IPS-15b (cell line): ENCODE results near the gene TSPAN13.

Source experiments
- H3K27me3 ChIP-seq: one replicate; pipeline ENCODE4 v1.6.1; 2013; ENCODE audit warnings: low read length; ENCODE audit not compliant: control insufficient read depth, insufficient read depth
- H3K36me3 ChIP-seq: one replicate; pipeline ENCODE4 v1.6.1; 2013; ENCODE audit warnings: low read length; ENCODE audit not compliant: control insufficient read depth, insufficient read depth
- H3K4me1 ChIP-seq: one replicate; pipeline ENCODE4 v1.6.1; 2013; ENCODE audit warnings: mild to moderate bottlenecking, low read length; ENCODE audit not compliant: control insufficient read depth, insufficient read depth
- H3K4me3 ChIP-seq: one replicate; pipeline ENCODE4 v1.5.1; 2013; ENCODE audit warnings: low read depth, low read length
- H3K9ac ChIP-seq: one replicate; pipeline ENCODE4 v1.6.1; 2013; ENCODE audit warnings: low read depth, mild to moderate bottlenecking, low read length
- H3K9me3 ChIP-seq: one replicate; pipeline ENCODE4 v1.6.1; 2013; ENCODE audit warnings: mild to moderate bottlenecking, low read length; ENCODE audit not compliant: control insufficient read depth, insufficient read depth

The TSPAN13 gene

GRCh38 chr7:16727736-16728135, 25.8 kb upstream of the TSPAN13 start:
- Histone ChIP-seq H3K4me3 (no peak overlapping the region), H3K9me3 (no peaks in the 10 kb centered on the region), H3K36me3 (no peaks in the 10 kb centered on the region), H3K9ac (no peak overlapping the region), H3K4me1 (no peaks in the 10 kb centered on the region), H3K27me3 (no peaks in the 10 kb centered on the region)

- H3K9me3 ChIP-seq, result no peaks in the 10 kb centered on the region
- H3K27me3 ChIP-seq, result no peaks in the 10 kb centered on the region
- H3K4me3 ChIP-seq, result no peak overlapping the region
- no peak overlapping the region for H3K9ac ChIP-seq
- no peaks in the 10 kb centered on the region for H3K36me3 ChIP-seq
- no peaks in the 10 kb centered on the region for H3K4me1 ChIP-seq
These were observed 24.7 kb upstream of the TSPAN13 start for GRCh38 chr7:16728811-16729210.

GRCh38 chr7:16729541-16729940, 24.0 kb upstream of the TSPAN13 start:
- Histone ChIP-seq H3K9ac (no peak overlapping the region), H3K36me3 (no peaks in the 10 kb centered on the region), H3K9me3 (no peaks in the 10 kb centered on the region), H3K27me3 (no peaks in the 10 kb centered on the region), H3K4me1 (no peaks in the 10 kb centered on the region), H3K4me3 (no peak overlapping the region)

GRCh38 chr7:16730937-16731336, 22.6 kb upstream of the TSPAN13 start:
- Histone ChIP-seq H3K27me3 (no peaks in the 10 kb centered on the region), H3K36me3 (no peaks in the 10 kb centered on the region), H3K9me3 (no peaks in the 10 kb centered on the region), H3K4me3 (no peak overlapping the region), H3K9ac (no peak overlapping the region), H3K4me1 (no peaks in the 10 kb centered on the region)

- no peaks in the 10 kb centered on the region for H3K36me3 ChIP-seq
- no peaks in the 10 kb centered on the region for H3K27me3 ChIP-seq
- H3K9ac ChIP-seq, result no peak overlapping the region
- no peaks in the 10 kb centered on the region for H3K9me3 ChIP-seq
- no peak overlapping the region for H3K4me3 ChIP-seq
- no peaks in the 10 kb centered on the region for H3K4me1 ChIP-seq
These were observed 20.7 kb upstream of the TSPAN13 start for GRCh38 chr7:16732828-16733227.

- no peaks in the 10 kb centered on the region for H3K9me3 ChIP-seq
These were observed 19.3 kb upstream of the TSPAN13 start for GRCh38 chr7:16734148-16734726.

GRCh38 chr7:16735020-16735419, 18.5 kb upstream of the TSPAN13 start:
- no peaks in the 10 kb centered on the region for H3K9me3 ChIP-seq
- no peak overlapping the region for H3K4me3 ChIP-seq

More at GRCh38 chr7:16734148-16734726, 19.3 kb upstream of the TSPAN13 start:
- no peaks in the 10 kb centered on the region for H3K36me3 ChIP-seq
- H3K4me3 ChIP-seq, result no peak overlapping the region
- no peak overlapping the region for H3K9ac ChIP-seq
- peaks cover 2% of the 10 kb centered on the region for H3K4me1 ChIP-seq
- H3K27me3 ChIP-seq, result no peaks in the 10 kb centered on the region

GRCh38 chr7:16738011-16738688, 15.4 kb upstream of the TSPAN13 start:
- no peaks in the 10 kb centered on the region for H3K9me3 ChIP-seq
- H3K36me3 ChIP-seq, result no peaks in the 10 kb centered on the region
- H3K9ac ChIP-seq, result no peak overlapping the region
- peaks cover 2% of the 10 kb centered on the region for H3K4me1 ChIP-seq
- no peaks in the 10 kb centered on the region for H3K27me3 ChIP-seq
- H3K4me3 ChIP-seq, result no peak overlapping the region

More at GRCh38 chr7:16735020-16735419, 18.5 kb upstream of the TSPAN13 start:
- Histone ChIP-seq H3K36me3 (no peaks in the 10 kb centered on the region), H3K27me3 (no peaks in the 10 kb centered on the region), H3K4me1 (peaks cover 2% of the 10 kb centered on the region), H3K9ac (no peak overlapping the region)

GRCh38 chr7:16739863-16740622, 13.5 kb upstream of the TSPAN13 start:
- Histone ChIP-seq H3K4me3 (no peak overlapping the region), H3K27me3 (no peaks in the 10 kb centered on the region), H3K9me3 (no peaks in the 10 kb centered on the region), H3K9ac (no peak overlapping the region), H3K4me1 (peaks cover 12% of the 10 kb centered on the region), H3K36me3 (no peaks in the 10 kb centered on the region)

GRCh38 chr7:16740623-16740953, 13.0 kb upstream of the TSPAN13 start:
- H3K36me3 ChIP-seq, result no peaks in the 10 kb centered on the region
- H3K4me1 ChIP-seq, result peaks cover 17% of the 10 kb centered on the region
- H3K27me3 ChIP-seq, result no peaks in the 10 kb centered on the region
- no peak overlapping the region for H3K9ac ChIP-seq
- no peaks in the 10 kb centered on the region for H3K9me3 ChIP-seq
- no peak overlapping the region for H3K4me3 ChIP-seq

GRCh38 chr7:16740996-16741395, 12.6 kb upstream of the TSPAN13 start:
- no peaks in the 10 kb centered on the region for H3K9me3 ChIP-seq
- no peaks in the 10 kb centered on the region for H3K36me3 ChIP-seq
- peaks cover 17% of the 10 kb centered on the region for H3K4me1 ChIP-seq

GRCh38 chr7:16741676-16742075, 11.9 kb upstream of the TSPAN13 start:
- H3K27me3 ChIP-seq, result no peaks in the 10 kb centered on the region
- H3K4me3 ChIP-seq, result no peak overlapping the region
- peaks cover 17% of the 10 kb centered on the region for H3K4me1 ChIP-seq
- H3K9me3 ChIP-seq, result no peaks in the 10 kb centered on the region
- H3K36me3 ChIP-seq, result no peaks in the 10 kb centered on the region
- no peak overlapping the region for H3K9ac ChIP-seq

More at GRCh38 chr7:16740996-16741395, 12.6 kb upstream of the TSPAN13 start:
- Histone ChIP-seq H3K4me3 (no peak overlapping the region), H3K9ac (no peak overlapping the region), H3K27me3 (no peaks in the 10 kb centered on the region)
